Activated effector memory CD4-positive, alpha-beta T cell treated with anti-CD3 and anti-CD28 coated beads, Interleukin-2, amount 50 U/mL, for 16 hours (primary cell): Measurements from ENCODE around the gene CCM2.
"Not testable (repeated sequence)": the region's sequence is repeated elsewhere in the genome, so short reads cannot be mapped to it uniquely, and the experiment has no call there.

Source experiments
- DNase-seq: peaks from one replicate; pipeline ENCODE4 v3.0.0-alpha.2; 2020

CCM2 gene

DNA sequence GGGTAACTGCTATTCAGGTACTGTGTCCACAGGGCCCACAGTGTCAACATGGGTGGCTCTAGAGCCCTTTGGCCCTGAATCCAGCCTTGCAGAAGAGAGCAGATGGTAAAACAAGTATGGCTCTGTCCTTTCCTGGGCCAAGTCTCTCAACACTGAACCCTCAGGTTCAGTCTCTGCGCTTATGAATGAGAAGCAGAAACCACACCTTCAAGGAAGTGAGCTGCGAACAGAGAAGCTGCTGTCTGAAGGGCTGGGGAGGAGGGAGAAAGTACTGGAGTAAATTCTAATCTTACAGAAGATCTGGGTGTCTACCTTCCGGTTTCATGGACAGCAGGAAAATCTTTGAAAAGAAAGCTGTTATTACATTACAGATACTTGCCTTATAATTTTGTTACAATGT lies 107.4 kb downstream of the CCM2 start:
- no peak for DNase-seq

DNA sequence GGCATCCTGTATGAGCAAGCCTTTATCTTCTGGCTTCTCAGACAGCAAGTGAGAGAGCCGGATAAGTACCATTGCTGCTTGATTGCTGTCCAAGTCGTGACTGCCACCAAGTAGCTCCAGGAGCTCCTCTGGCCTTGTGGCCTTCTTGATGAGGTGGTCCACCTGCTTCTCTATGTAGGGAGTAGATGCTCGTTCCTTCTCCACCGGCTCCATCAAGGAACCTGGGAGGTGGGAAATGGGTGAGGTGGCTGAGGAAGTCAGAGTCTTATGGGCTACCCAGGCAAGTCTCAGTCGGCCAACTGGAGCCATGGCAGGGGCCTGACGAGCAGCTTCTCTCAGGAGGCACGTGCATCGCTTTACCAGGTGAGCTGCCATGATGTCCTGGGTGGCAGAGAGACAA lies 108.9 kb downstream of the CCM2 start:
- DNase-seq: no peak

DNA sequence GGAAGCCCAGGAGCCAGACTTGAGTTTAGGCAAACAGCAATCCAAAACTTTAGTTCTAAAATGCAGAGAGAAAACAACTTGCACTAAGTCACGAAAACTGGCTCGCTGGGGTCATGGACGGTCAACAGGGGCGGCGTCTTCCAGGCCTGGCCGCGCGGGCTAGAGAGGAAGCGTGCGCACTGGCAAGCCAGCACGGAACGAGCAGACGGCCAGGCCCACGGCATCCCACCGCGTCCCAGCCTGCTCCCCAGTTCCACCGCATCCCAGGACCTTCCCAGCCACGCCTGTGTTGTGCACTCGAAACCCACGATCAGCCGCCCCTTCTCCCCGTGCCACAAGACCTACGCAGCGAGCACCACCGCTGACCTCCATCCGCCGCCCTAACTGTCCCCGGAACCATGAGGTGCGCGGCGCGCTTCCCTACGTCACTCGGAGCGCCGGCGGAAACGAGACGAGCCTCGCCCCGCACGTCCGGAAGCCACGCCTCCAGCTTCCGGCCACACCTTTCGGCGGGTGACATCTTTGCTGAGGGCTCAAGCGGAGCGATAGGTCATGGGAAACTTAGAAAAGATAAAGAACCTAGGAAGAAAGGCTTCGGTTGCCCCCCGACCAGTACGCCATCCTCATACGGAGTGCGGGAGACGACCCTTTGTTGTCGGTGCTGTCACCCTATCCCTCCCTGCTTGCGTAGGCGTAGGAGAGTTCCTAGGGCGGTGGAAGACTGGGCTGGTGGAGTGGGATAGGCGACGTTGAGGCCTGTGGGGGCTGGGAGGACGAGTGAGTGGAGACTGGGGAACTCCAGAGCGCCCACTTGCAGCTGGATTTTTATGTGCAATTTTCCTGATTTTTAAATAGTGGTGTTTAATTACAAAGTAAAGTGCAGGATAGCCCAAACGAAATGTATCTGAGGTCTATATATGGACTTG lies 111.6 kb downstream of the CCM2 start, which contains the start of gene TBRG4:
TSS of gene TBRG4 (minus strand) at position 400 of the 926 bp plus-strand sequence. CDS start 2,460 bp downstream, outside the sequence.
- peak; percentile 98 for DNase-seq

DNA sequence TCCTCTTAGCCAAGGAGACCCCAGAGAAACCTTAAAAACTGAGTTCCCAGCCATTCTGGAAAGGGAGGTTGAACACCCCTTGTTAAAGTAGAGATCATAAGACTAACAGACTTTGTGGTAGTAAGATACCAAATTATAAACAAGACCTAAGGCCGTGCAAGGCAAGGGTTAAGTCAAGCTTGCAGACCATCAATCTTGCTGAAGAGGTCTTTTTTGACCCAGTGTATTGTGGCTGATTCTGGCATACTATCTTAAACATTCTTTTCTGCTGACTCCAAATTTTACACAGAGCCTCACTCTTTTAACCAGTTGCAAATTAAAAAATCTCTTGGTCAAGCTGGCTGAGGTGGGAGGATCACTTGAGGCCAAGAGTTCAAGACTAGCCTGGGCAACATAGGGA lies 112.6 kb downstream of the CCM2 start:
- no peak for DNase-seq

DNA sequence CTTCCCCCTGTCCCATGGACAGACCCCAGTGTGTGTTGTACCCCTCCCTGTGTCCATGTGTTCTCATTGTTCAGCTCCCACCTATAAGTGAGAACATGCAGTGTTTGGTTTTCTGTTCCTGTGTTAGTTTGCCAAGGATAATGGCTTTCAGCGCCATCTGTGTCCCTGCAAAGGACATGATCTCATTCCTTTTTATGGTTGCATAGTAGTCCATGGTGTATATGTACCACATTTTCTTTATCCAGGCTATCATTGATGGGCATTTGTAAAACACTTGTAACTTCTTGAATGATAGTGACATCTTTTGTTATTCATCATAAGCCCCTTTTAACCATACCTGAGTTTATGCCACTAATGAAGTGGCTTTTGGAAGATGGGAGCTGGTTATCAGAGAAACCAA lies 114.3 kb downstream of the CCM2 start:
- not testable (repeated sequence) for DNase-seq

DNA sequence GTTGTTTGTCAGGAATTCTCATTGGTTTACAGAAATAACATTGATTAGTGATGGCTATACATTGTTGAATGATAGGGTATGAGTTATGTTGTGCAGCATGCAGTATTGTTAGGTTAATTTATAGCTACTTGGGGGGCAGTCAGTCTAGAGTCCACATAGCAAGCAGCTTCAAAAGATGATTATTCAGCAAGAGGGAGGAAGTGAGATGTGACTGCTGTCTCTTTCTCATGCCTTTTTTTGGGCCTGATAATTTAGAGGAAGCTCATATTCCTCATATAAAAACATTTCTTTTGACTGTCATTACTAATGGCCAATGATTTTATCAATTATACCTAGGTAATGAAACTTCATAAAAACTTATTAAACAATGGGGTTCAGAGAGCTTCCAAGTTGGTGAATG lies 114.9 kb downstream of the CCM2 start:
- DNase-seq: no peak

DNA sequence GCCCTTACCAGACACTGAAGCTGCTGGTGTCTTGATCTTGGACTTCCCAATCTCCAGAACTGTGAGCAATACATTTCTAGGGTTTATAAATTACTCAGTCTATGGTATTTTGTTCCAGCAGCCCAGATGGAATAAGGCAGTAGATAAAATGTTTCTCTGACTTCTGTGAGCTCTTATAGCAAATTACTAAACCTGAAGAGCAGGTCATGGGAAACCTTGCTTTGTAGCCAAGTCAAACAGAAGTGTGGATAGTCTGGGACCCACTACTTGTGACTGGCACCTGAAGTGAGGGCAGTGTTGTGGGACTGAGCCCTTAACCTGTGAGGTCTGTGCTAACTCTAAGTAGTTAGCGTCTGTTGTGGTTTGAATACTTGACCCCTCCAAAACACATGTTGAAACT lies 116.0 kb downstream of the CCM2 start:
- DNase-seq: no peak

DNA sequence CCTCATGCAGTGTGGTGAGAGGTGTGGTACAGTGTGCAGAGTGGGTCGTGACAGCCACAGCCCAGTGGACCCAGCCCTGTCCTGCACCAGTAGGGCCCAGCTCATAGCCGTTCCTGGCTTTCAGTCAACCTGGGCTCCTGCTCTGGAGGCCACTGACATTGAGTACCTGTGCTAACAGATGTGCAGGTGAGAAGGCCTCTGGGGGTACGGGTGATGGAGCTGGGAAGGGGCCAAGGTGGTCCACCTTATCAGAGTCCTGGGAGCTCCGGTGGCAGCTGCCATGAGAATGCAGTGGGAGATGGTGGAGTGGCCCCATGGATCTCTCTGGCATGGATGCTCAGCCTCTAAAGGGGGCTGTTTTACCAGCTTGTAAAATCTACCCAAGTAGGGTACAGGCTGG lies 117.6 kb downstream of the CCM2 start:
- peak; percentile 56 for DNase-seq

DNA sequence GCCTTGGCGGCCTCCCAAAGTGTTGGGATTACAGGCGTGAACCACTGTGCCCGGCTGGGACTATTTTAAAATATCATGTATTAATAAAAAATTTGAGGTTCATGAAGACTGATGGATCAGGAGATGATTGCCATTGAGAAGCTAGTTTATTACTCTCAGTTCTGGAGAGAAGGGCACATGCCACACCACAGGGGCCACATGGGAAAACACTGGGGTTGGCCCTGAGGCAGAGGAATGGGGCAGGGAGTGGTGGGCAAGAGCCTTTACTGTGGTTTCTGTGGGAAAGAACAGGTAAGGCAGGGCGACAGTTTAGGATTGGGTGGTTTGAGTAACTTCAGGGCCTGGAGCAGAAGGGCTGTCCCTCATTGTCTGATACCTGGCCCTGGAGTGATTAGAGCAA lies 118.3 kb downstream of the CCM2 start:
- DNase-seq: peak; percentile 17

DNA sequence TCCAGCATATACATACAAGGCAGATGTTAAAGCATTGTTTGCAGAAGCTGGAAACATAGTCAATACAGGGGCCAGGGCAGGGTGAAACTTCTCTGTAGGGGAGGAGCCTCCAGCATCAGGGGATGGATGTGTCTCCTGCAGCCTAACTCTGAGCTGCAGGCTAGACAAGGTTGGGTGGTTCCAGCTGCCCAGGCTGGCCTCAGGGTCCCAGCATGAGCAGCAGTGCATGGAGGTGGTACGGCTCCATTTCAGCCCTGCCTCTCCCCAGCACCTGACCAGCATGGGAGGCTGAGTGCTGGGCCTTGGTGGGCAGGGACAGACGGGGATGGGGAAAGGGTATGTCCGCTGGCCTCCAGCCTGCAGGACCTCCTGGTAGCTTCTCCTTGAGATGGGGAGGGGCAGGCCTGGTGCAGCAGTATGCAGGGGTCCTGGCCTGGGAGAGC lies 118.9 kb downstream of the CCM2 start:
- no peak for DNase-seq

DNA sequence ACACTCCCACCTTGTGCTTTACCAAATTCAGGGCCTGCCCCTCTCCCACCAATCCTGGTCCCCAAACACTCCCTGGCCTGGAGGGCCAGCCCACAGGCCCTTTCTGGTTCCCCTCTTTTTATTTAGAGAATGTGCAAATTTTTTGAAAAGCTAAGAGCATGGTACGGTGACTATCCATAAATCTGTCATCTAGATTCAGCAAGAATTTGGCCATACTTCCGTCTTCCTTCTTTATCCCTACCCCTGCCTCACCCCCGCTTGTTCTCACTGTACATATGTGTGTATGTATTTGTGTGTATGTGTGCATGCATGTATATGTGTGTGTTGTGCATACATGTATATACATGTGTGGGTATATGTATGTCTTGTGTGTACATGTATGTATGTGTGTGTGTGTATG lies 119.5 kb downstream of the CCM2 start:
- no peak for DNase-seq

DNA sequence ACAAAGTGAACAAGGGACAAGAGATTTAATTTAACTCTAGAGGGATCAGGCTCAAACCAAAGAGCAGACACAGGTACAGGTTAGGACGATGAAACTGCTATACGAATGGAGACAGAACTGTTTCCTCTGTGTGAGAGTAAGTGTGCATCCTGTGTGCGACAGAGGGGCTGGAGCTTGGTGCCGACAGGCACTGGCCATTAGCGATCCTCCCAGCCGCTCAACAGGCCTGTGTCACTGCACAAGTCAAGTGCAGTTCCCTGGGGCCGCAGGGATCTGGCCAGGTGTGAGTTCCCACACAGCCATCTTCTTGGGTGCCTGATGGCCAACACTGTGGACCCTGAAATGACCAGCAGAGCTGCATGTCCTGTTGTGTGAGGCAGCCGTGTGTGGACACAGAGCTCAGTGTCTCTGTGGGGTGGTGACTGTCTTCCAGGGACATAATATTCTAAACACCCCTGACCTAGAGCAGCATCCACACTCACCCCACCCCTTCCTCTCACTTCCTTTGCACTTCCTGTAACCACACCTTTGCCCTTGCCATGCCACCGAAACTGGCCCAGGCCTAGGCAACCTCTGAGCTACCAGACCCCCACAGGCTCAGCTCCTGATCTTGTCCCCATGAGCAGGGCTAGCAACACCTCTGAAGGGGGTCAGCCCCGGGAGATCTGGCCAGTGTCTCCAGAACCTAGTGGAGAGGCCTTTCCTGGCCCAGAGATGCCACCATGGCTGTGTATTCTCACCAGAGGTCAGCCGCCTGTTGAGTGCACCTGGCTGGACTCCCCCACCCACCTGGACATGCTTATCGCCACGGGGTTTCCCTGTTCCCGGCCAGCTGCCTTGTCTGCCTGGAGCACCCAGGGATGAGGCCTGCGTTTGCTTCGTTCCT lies 123.2 kb downstream of the CCM2 start:
- DNase-seq: no peak

DNA sequence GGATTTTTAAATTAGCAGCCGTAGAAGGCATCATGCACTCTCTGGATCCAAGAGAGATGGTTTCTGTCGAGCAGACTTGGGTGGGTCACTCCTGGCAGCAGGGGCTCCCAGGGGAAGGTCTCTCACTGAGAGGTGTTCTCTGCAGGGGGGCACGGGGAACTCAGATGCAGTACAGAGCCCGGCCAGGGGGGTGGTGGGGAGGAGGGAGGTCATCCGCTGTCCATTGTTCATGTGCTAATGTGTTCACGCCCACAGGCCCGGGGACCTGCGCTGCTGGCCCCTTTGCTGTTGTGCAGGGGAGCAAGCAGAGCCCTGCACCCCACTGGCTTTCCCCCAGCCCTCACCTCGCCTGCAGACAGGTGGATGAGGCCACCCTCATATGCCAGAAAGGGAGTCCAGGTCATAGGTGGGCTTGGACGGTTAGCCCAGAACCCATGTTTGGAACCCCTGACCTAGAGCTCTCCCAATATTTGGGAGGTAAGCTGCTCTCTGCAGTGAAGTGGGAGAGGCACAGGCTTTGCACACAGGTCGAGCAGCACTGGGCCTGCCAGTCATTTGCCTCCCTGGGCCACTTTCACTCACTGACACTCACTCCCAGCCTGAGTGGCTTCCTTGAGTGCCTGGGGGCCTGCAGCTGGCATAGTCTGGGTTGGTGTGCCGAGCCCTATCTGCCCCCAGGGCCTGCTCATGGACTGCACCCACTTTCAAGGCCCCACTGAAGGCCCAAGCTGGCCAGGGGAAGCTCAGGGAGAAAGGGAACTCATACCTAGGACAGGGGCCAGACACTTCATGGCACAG lies 124.1 kb downstream of the CCM2 start:
- no peak for DNase-seq

DNA sequence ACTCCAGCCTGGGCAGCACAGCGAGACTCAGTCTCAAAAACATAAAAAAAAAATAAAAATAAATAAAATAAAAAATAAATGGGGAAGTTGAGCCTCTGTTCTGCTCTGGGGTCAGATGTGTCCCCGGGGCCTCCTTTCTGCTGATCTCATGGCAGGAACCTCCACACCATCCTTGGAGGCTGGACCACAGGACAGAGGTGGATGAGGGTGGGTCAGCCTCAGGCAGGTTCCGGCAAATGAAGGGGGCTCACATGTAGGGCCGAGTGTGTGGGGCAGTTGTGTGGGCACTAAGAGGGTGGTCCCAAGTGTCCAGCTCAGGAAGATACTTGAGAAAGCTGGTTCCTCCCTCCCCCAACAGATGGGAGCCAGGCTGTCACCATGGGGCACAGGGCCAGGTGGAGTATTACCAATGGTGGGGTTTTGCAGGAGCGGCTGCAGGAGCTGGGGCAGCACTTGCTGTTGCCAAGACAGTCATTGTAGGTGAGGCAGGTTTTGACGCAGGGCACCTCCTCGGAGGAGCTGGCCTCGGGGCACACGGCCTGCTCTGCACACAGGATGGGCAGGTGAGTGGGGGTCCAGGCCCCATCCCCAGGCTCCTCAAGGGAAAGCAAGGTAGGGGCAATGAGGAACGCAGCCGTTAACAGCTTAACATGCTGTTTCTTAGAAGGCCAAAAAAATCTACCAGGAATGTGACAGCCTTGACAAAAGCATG lies 125.3 kb downstream of the CCM2 start:
- DNase-seq: no peak
